ENCODE results near the gene PROSER2. TPM values are rescaled to one million over a fixed set of nuclear protein-coding genes. Genes with fewer than 3 reads are reported as not detected.

PROSER2 gene
- total and polyA plus RNA-seq, 2 donors (not counting 3 experiments of a cell fraction or from before 2014, with no cell fraction given), result 5.9 to 22.6 TPM

- Histone ChIP-seq H2AFZ (ENCODE audit: low read depth, low read length) (no peak overlapping the region), H3K36me3 (ENCODE audit: control insufficient read depth in 2 of 2, extremely low read depth in 1 of 2, insufficient read depth in 2 of 2, low read length in 2 of 2) (no peaks in the 10 kb centered on the region), H3K27me3 (ENCODE audit: control insufficient read depth in 2 of 2, insufficient read depth in 2 of 2, low read length in 2 of 2) (no peaks in the 10 kb centered on the region), H3K9me1 (replicated peaks; ENCODE audit: control insufficient read depth, extremely low read depth, insufficient read depth, low read length) (no peaks in the 10 kb centered on the region), H4K20me1 (replicated peaks; ENCODE audit: control insufficient read depth, extremely low read depth, insufficient read depth, low read length) (no peaks in the 10 kb centered on the region), H3K4me3 (replicated peaks in 1 of 3; ENCODE audit: insufficient read depth in 1 of 3, low read depth in 1 of 3, low read length in 3 of 3) (no peak overlapping the region), H3K79me2 (ENCODE audit: control insufficient read depth, insufficient read depth, low read length) (no peaks in the 10 kb centered on the region), H3K9ac (replicated peaks; ENCODE audit: extremely low read depth, insufficient read depth, low read length) (no peak overlapping the region), H3K27ac (ENCODE audit: insufficient read depth, low read depth, low read length) (no peak overlapping the region), H3K9me3 (replicated peaks; ENCODE audit: control insufficient read depth, insufficient read depth, low read length) (no peaks in the 10 kb centered on the region), H3K4me2 (ENCODE audit: insufficient read depth, low read length) (no peak overlapping the region), H3K4me1 (ENCODE audit: control insufficient read depth, extremely low read depth, insufficient read depth, low read length) (no peaks in the 10 kb centered on the region)
- CTCF ChIA-PET, result no interaction called here
- no TSS peak for BruUV-seq (replicated peaks)
- no peak for DNase-seq (ENCODE audit: low read depth, low spot score)
- no peak for TF ChIP-seq FOS (IDR thresholded peaks at IDR 0.05; ENCODE audit: borderline replicate concordance, insufficient read depth, low read length)
- TF ChIP-seq MYC (IDR thresholded peaks at IDR 0.05; ENCODE audit: low read depth, low read length), result no peak
- FAIRE-seq, result no peak
- intact Hi-C loops (cut with micrococcal nuclease) (no loop called here), dilution Hi-C loops (cut with MboI; ENCODE audit: extremely low pct_ligation_motif_present, low sequenced_read_pairs) (no loop called here)
- POLR2A ChIA-PET, result no interaction called here
Measured at GRCh38 chr10:11895108-11895466, 71.9 kb downstream of the PROSER2 start.

- no peak for FAIRE-seq
- BruUV-seq (replicated peaks), result no TSS peak
- dilution Hi-C loops (cut with MboI; ENCODE audit: extremely low pct_ligation_motif_present, low sequenced_read_pairs), result no loop called here
Measured at GRCh38 chr10:11895598-11895997, 72.4 kb downstream of the PROSER2 start.

More at GRCh38 chr10:11895598-11895997, 72.4 kb downstream of the PROSER2 start:
- H4K20me1 ChIP-seq (replicated peaks; ENCODE audit: control insufficient read depth, extremely low read depth, insufficient read depth, low read length), result no peaks in the 10 kb centered on the region
- H3K4me1 ChIP-seq (ENCODE audit: control insufficient read depth, extremely low read depth, insufficient read depth, low read length), result no peaks in the 10 kb centered on the region
- H3K9ac ChIP-seq (replicated peaks; ENCODE audit: extremely low read depth, insufficient read depth, low read length), result no peak overlapping the region
- ChIA-PET POLR2A (no interaction called here), CTCF (interaction anchor here (1.1 kb wide), 1 partner anchor 33 kb away, joined by 3 read pairs; no protein-coding TSS in a partner anchor)
- no peaks in the 10 kb centered on the region for H3K36me3 ChIP-seq (ENCODE audit: control insufficient read depth in 2 of 2, extremely low read depth in 1 of 2, insufficient read depth in 2 of 2, low read length in 2 of 2)
- DNase-seq (ENCODE audit: low read depth, low spot score), result no peak
- H3K9me1 ChIP-seq (replicated peaks; ENCODE audit: control insufficient read depth, extremely low read depth, insufficient read depth, low read length), result no peaks in the 10 kb centered on the region
- no peaks in the 10 kb centered on the region for H3K79me2 ChIP-seq (ENCODE audit: control insufficient read depth, insufficient read depth, low read length)
- H3K27me3 ChIP-seq (ENCODE audit: control insufficient read depth in 2 of 2, insufficient read depth in 2 of 2, low read length in 2 of 2), result no peaks in the 10 kb centered on the region
- no peaks in the 10 kb centered on the region for H3K9me3 ChIP-seq (replicated peaks; ENCODE audit: control insufficient read depth, insufficient read depth, low read length)
- TF ChIP-seq MYC (IDR thresholded peaks at IDR 0.05; ENCODE audit: low read depth, low read length) (no peak), JUN (IDR thresholded peaks at IDR 0.05; ENCODE audit: borderline replicate concordance, insufficient read depth, insufficient read length, low read depth) (no peak), EZH2 (IDR thresholded peaks at IDR 0.05; ENCODE audit: borderline replicate concordance, low read depth, low read length, severe bottlenecking) (no peak), POLR2AphosphoS5 (IDR thresholded peaks at IDR 0.05; ENCODE audit: insufficient read depth, low read depth, low read length) (no peak), CTCF (IDR thresholded peaks at IDR 0.05; ENCODE audit: extremely low read depth in 1 of 2, insufficient read depth in 1 of 2, low read depth in 1 of 2, low read length in 2 of 2) (no peak), GATA2 (IDR thresholded peaks at IDR 0.05; ENCODE audit: insufficient read depth, insufficient read length, low read depth, low read length) (no peak), FOS (IDR thresholded peaks at IDR 0.05; ENCODE audit: borderline replicate concordance, insufficient read depth, low read length) (no peak), POLR2A (IDR thresholded peaks at IDR 0.05; ENCODE audit: low read depth, low read length) (no peak)
- TF ChIP-seq, protein P1, sequence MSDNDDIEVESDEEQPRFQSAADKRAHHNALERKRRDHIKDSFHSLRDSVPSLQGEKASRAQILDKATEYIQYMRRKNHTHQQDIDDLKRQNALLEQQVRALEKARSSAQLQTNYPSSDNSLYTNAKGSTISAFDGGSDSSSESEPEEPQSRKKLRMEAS (IDR thresholded peaks at IDR 0.05; ENCODE audit: insufficient read depth, insufficient read length), result no peak
- H3K4me2 ChIP-seq (ENCODE audit: insufficient read depth, low read length), result no peak overlapping the region
- intact Hi-C loops (cut with micrococcal nuclease), result no loop called here
- no peak overlapping the region for H3K4me3 ChIP-seq (replicated peaks in 1 of 3; ENCODE audit: insufficient read depth in 1 of 3, low read depth in 1 of 3, low read length in 3 of 3)
- H2AFZ ChIP-seq (ENCODE audit: low read depth, low read length), result no peak overlapping the region
- no peak overlapping the region for H3K27ac ChIP-seq (ENCODE audit: insufficient read depth, low read depth, low read length)
